Chondrocyte (in vitro differentiated cells): Measurements from ENCODE around the gene TMEM138. TPM values are rescaled to one million over a fixed set of nuclear protein-coding genes. Genes with fewer than 3 reads are reported as not detected.

Source experiments
- DNase-seq: peaks from one replicate; pipeline ENCODE4 v3.0.0; 2021; ENCODE audit warnings: mixed read lengths, low spot score
- H3K27ac Mint-ChIP-seq: one replicate; pipeline ENCODE4 v1.8.0; 2021; ENCODE audit warnings: mild to moderate bottlenecking, moderate library complexity, mixed read lengths; ENCODE audit not compliant: unreplicated experiment
- H3K27me3 Mint-ChIP-seq: 2 replicates; pipeline ENCODE4 v1.8.0; 2021; ENCODE audit warnings: low read depth, mixed read lengths
- H3K36me3 Mint-ChIP-seq: 2 replicates; pipeline ENCODE4 v1.8.0; 2021; ENCODE audit warnings: low read depth, mixed read lengths
- H3K4me1 Mint-ChIP-seq: 2 replicates; pipeline ENCODE4 v1.8.0; 2021; ENCODE audit warnings: low read depth, mild to moderate bottlenecking, mixed read lengths
- H3K4me3 Mint-ChIP-seq: one replicate; pipeline ENCODE4 v1.8.0; 2021; ENCODE audit warnings: mild to moderate bottlenecking, moderate library complexity, mixed read lengths; ENCODE audit not compliant: unreplicated experiment
- H3K9me3 Mint-ChIP-seq: 2 replicates; pipeline ENCODE4 v1.8.0; 2021; ENCODE audit warnings: low read depth, mixed read lengths
- CTCF ChIP-seq: fragments of 200-600 bp; sonication (generic); IDR thresholded peaks from 2 replicates; pipeline ENCODE4 v1.5.0; 2021; ENCODE audit warnings: antibody characterized with exemption, mild to moderate bottlenecking, moderate library complexity
- total RNA-seq: library from RNA; stranded (reverse); gene quantifications from 3 replicates; pipeline ENCODE4 v1.2.1, GENCODE V29; 2021

Gene TMEM138
- total RNA-seq, 1 donor from 2014 or later = 46.7 TPM

- peaks cover 35% of the 10 kb centered on the region for H3K4me1 Mint-ChIP-seq
- TF ChIP-seq CTCF = no peak
- H3K9me3 Mint-ChIP-seq = no peaks in the 10 kb centered on the region
- peaks cover 21% of the 10 kb centered on the region for H3K36me3 Mint-ChIP-seq
- no peak overlapping the region for H3K4me3 Mint-ChIP-seq
- H3K27me3 Mint-ChIP-seq = no peaks in the 10 kb centered on the region
- H3K27ac Mint-ChIP-seq = no peak overlapping the region
- no peak for DNase-seq
Measured at GRCh38 chr11:61367406-61367805, 5.2 kb downstream of the TMEM138 start.

GRCh38 chr11:61368646-61369045 is 6.5 kb downstream of the TMEM138 start:
- Mint-ChIP-seq H3K36me3 (peaks cover 21% of the 10 kb centered on the region), H3K9me3 (no peaks in the 10 kb centered on the region), H3K27me3 (no peaks in the 10 kb centered on the region), H3K27ac (no peak overlapping the region), H3K4me1 (peaks cover 27% of the 10 kb centered on the region), H3K4me3 (no peak overlapping the region)
- no peak for TF ChIP-seq CTCF
- DNase-seq = no peak

GRCh38 chr11:61369372-61370348 is 7.5 kb downstream of the TMEM138 start:
- Mint-ChIP-seq H3K36me3 (peaks cover 20% of the 10 kb centered on the region), H3K4me1 (peaks cover 25% of the 10 kb centered on the region), H3K27ac (no peak overlapping the region), H3K27me3 (no peaks in the 10 kb centered on the region), H3K9me3 (no peaks in the 10 kb centered on the region), H3K4me3 (no peak overlapping the region)
- DNase-seq = no peak
- no peak for TF ChIP-seq CTCF

- Mint-ChIP-seq H3K4me1 (peaks cover 24% of the 10 kb centered on the region), H3K9me3 (no peaks in the 10 kb centered on the region), H3K27ac (no peak overlapping the region), H3K4me3 (no peak overlapping the region), H3K36me3 (peaks cover 22% of the 10 kb centered on the region), H3K27me3 (no peaks in the 10 kb centered on the region)
- DNase-seq = no peak
- no peak for TF ChIP-seq CTCF
Measured at GRCh38 chr11:61370349-61371005, 8.3 kb downstream of the TMEM138 start.

- Mint-ChIP-seq H3K9me3 (no peaks in the 10 kb centered on the region), H3K4me3 (no peak overlapping the region), H3K36me3 (peaks cover 18% of the 10 kb centered on the region), H3K27me3 (no peaks in the 10 kb centered on the region), H3K27ac (no peak overlapping the region), H3K4me1 (peaks cover 13% of the 10 kb centered on the region)
- no peak for TF ChIP-seq CTCF
- DNase-seq = no peak
Measured at GRCh38 chr11:61372659-61373420, 10.7 kb downstream of the TMEM138 start.
